ENCODE data around the gene CDT1.

CDT1 gene

GRCh38 chr16:88856122-88856827 lies 52.7 kb downstream of the CDT1 start:
- no peak for DNase-seq (ENCODE audit: low read depth, low spot score)

GRCh38 chr16:88856828-88857727 lies 53.5 kb downstream of the CDT1 start, which contains the start of the genes GALNS and TRAPPC2L:
Gene GALNS (minus strand): TSS chr16:88856947. CDS start chr16:88856877, 70 bp downstream.
Gene TRAPPC2L (plus strand): TSS chr16:88857127. CDS start chr16:88857151, 24 bp downstream.
- no peak for DNase-seq (ENCODE audit: low read depth, low spot score)

GRCh38 chr16:88857728-88858339 lies 54.2 kb downstream of the CDT1 start:
- DNase-seq (ENCODE audit: low read depth, low spot score) = no peak
